Psoas muscle (tissue), 8 donors: ENCODE data around the gene RAPGEF4. TPM values are rescaled to one million over a fixed set of nuclear protein-coding genes. Genes with fewer than 3 reads are reported as not detected.
A peak's percentile ranks its signal among the peaks of the same experiment; 100 is the strongest.
"Not testable (repeated sequence)": the region's sequence is repeated elsewhere in the genome, so short reads cannot be mapped to it uniquely, and the experiment has no call there.

Experiments used
- ATAC-seq, 4 donors: fragments of 200-7000 bp; cut with Tn5 transposase; one replicate each; pipeline ENCODE4 v1.9.1; 2020; ENCODE audit warnings: moderate library complexity in 3 of 4, mild to moderate bottlenecking in 2 of 4
- DNase-seq, 2 donors: peaks; one replicate each; pipeline ENCODE4 v3.0.0-alpha.2; 2020
- H3K27ac ChIP-seq: fragments of 200-600 bp; one replicate; pipeline ENCODE4 v1.8.0; 2022
- H3K27me3 ChIP-seq, 3 donors: fragments of 200-600 bp in 1 of 3; one replicate each; pipeline versions ENCODE4 v1.6.1 to v1.8.0; 2013 to 2022; ENCODE audit warnings: low read length in 2 of 3, mild to moderate bottlenecking in 2 of 3, moderate library complexity in 1 of 3; ENCODE audit not compliant: insufficient read depth in 3 of 3
- H3K36me3 ChIP-seq, 2 donors: fragments of 200-600 bp in 1 of 2; one replicate each; pipeline versions ENCODE4 v1.6.1 to v1.8.0; 2013 to 2022; ENCODE audit warnings: low read depth in 1 of 2, mild to moderate bottlenecking in 1 of 2, moderate library complexity in 1 of 2; ENCODE audit not compliant: insufficient read depth in 1 of 2
- H3K4me1 ChIP-seq: fragments of 200-600 bp; one replicate; pipeline ENCODE4 v1.8.0; 2022
- H3K4me3 ChIP-seq: fragments of 200-600 bp; one replicate; pipeline ENCODE4 v1.8.0; 2022; ENCODE audit warnings: mild to moderate bottlenecking
- H3K9me3 ChIP-seq: fragments of 200-600 bp; one replicate; pipeline ENCODE4 v1.8.0; 2022
- whole genome bisulfite sequencing, 3 donors: extraction: QIAGEN DNeasy Blood & Tissue Kit; methylation state at CpG; one replicate each; pipeline versions ENCODE4 v1.1.6 to v1.1.7; 2013; 5-methylcytosine and 5-hydroxymethylcytosine counted together
- intact Hi-C, 2 donors: fragments of 100-400 bp; cut with DNase I; formaldehyde crosslinking; loops; one replicate each; pipeline versions ENCODE4 v1.11.0 to v1.14.2; 2022
- polyA plus RNA-seq, 3 donors: library from polyadenylated mRNA; stranded (reverse); fragments of 200-250 nt; gene quantifications; one replicate each; pipeline ENCODE4 v1.2.3, GENCODE V29; 2013
- total RNA-seq, 4 donors: library from RNA; stranded (reverse); fragmentation: NEBNext Ultra II Directional in 2 of 4; extraction: Animal tissue kit (Norgen Biotek cat#: 25700) in 2 of 4; gene quantifications; one replicate each; pipeline versions ENCODE4 v1.2.1 to v1.2.4, GENCODE V29; 2021 to 2023
- TF ChIP-seq, protein P1 (sequence below): fragments of 200-600 bp; IDR thresholded peaks from one replicate; pipeline ENCODE4 v1.8.0; 2022; ENCODE audit warnings: antibody characterized with exemption
- donor health status: healthy with polysubstance abuse.
- donor health status: DM: no; HTN: no; CAD: no; lungs with moderate emphysema.
- donor health status: Bipolar disorder and iron deficiency.
- donor health status: healthy.
- donor health status: DM: yes; HTN: yes; CAD: no.
- donor health status: DM: no; HTN: no; CAD: no.
- donor health status: DM: no; HTN: no; CAD: no.
- donor health status: DM: yes; HTN: yes; CAD: no.

RAPGEF4 gene
- total and polyA plus RNA-seq, 7 donors: 0.61 to 2.0 (median 0.92) TPM

DNA sequence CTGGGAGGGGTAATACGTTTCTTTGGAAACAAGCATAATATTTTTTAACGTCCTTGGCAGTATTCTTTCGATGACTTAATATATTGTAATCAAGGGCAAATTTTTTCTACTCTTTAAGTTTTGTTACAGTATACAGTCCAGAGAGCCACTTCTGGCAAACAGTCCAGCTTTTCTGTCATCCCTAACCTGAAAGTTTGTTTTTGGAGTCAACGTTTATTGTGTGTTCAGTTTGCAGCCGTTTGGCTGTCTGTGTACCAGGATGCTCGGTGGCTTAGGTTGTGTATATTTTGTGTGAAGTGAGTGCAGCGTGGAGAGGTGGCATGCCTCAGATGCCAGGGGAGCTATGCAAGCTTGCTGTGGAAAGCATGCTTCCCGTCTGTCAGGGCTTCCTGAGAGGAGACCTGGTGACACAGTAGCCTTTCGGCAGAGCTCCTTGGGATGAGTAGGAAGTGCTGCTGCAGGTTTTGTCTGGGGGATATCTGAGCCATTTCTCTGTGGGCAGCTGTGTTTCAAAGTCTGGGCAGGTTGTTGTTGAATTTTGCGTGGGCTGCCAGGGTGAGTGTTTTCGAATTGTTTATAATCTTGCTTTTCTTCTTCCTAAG, 354.7 kb downstream of the RAPGEF4 start:
- Histone ChIP-seq H3K36me3 (peaks cover 0 to 32% of the 10 kb centered on the region in 2 donors), H3K9me3 (no peaks in the 10 kb centered on the region), H3K27me3 (no peaks in the 10 kb centered on the region), H3K4me3 (peak overlapping the region; percentile 62), H3K27ac (peak overlapping the region; percentile 88), H3K4me1 (peaks cover 57% of the 10 kb centered on the region)
- WGBS, 3 donors: 20 to 21% (median 20%) methylated on average over 11 of the region's 11 CpGs
- intact Hi-C loops: loop anchor here (2.0 to 5.0 kb wide), 4 partner anchors 60 to 122 kb away; no protein-coding TSS in a partner anchor
- ATAC-seq (peak; percentile 67 to 81 (median 80)), DNase-seq (peak; percentile 27 to 51)
- TF ChIP-seq, protein P1, sequence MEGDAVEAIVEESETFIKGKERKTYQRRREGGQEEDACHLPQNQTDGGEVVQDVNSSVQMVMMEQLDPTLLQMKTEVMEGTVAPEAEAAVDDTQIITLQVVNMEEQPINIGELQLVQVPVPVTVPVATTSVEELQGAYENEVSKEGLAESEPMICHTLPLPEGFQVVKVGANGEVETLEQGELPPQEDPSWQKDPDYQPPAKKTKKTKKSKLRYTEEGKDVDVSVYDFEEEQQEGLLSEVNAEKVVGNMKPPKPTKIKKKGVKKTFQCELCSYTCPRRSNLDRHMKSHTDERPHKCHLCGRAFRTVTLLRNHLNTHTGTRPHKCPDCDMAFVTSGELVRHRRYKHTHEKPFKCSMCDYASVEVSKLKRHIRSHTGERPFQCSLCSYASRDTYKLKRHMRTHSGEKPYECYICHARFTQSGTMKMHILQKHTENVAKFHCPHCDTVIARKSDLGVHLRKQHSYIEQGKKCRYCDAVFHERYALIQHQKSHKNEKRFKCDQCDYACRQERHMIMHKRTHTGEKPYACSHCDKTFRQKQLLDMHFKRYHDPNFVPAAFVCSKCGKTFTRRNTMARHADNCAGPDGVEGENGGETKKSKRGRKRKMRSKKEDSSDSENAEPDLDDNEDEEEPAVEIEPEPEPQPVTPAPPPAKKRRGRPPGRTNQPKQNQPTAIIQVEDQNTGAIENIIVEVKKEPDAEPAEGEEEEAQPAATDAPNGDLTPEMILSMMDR: no peak

DNA sequence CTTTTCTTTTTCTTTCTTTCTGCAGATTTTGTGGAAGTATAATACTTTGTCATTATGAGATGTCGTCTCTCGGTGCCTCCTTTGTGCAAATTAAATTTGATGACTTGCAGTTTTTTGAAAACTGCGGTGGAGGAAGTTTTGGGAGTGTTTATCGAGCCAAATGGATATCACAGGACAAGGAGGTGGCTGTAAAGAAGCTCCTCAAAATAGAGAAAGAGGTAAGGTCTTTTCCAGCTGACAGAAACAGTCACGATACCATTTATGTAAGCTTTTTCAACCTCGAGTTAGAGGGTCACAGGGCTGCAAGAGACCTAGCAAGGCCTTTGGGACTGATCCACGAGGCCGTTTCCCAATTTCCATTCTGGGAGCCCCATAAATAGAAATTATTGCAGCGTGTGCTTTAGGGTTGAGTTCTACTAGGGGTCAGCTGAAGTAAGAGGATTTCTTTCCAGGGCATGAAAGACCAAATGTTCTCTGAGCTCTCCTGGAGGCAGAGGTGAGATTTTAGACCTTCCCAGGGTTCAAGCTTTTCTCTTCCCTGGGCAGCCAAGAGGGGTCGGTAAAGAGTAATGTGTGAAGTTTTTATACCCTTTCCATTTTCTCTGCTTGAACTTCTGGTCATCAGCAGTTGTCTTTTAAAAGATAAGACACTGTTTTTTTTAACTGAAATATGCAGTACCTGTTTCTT, 355.5 kb downstream of the RAPGEF4 start:
- ATAC-seq (peak; percentile 78 to 87 (median 86)), DNase-seq (peak; percentile 41 to 71)
- Histone ChIP-seq H3K4me3 (peak overlapping the region; percentile 62), H3K36me3 (peaks cover 0 to 40% of the 10 kb centered on the region in 2 donors), H3K4me1 (peaks cover 57% of the 10 kb centered on the region), H3K27ac (peak overlapping the region; percentile 88), H3K9me3 (no peaks in the 10 kb centered on the region), H3K27me3 (no peaks in the 10 kb centered on the region)
- WGBS, 3 donors: 18 to 27% (median 20%) methylated on average over 10 of the region's 10 CpGs
- intact Hi-C loops: loop anchor here (2.0 to 5.0 kb wide), 4 partner anchors 60 to 121 kb away; no protein-coding TSS in a partner anchor
- TF ChIP-seq, protein P1: peak; percentile 57

GRCh38 chr2:173091910-173092309, 356.3 kb downstream of the RAPGEF4 start:
- TF ChIP-seq, protein P1: no peak
- intact Hi-C loops: loop anchor here (2.0 to 5.0 kb wide), 4 partner anchors 60 to 120 kb away; no protein-coding TSS in a partner anchor
- WGBS, 3 donors: 41 to 58% (median 42%) methylated on average over 4 of the region's 4 CpGs

GRCh38 chr2:173092844-173093402, 357.3 kb downstream of the RAPGEF4 start:
- 61 to 67% (median 65%) methylated on average over 3 of the region's 3 CpGs for WGBS, 3 donors
- H3K27me3 ChIP-seq: no peaks in the 10 kb centered on the region
- H3K36me3 ChIP-seq: peaks cover 0 to 49% of the 10 kb centered on the region in 2 donors
- ATAC-seq (no peak), DNase-seq (no peak)
- peak overlapping the region; percentile 62 for H3K4me3 ChIP-seq
- peaks cover 54% of the 10 kb centered on the region for H3K4me1 ChIP-seq
- TF ChIP-seq, protein P1: no peak
- intact Hi-C loops: loop anchor here (5.0 kb wide), 2 partner anchors 59 to 119 kb away; no protein-coding TSS in a partner anchor
- H3K27ac ChIP-seq: peak overlapping the region; percentile 88
- H3K9me3 ChIP-seq: no peaks in the 10 kb centered on the region

More at GRCh38 chr2:173091910-173092309, 356.3 kb downstream of the RAPGEF4 start:
- H3K27me3 ChIP-seq: no peaks in the 10 kb centered on the region
- peak overlapping the region; percentile 62 for H3K4me3 ChIP-seq
- H3K9me3 ChIP-seq: no peaks in the 10 kb centered on the region
- H3K36me3 ChIP-seq: peaks cover 0 to 48% of the 10 kb centered on the region in 2 donors
- H3K4me1 ChIP-seq: peaks cover 55% of the 10 kb centered on the region
- H3K27ac ChIP-seq: peak overlapping the region; percentile 88
- DNase-seq (no peak), ATAC-seq (no peak)

GRCh38 chr2:173093617-173094016, 358.0 kb downstream of the RAPGEF4 start:
- Histone ChIP-seq H3K27ac (peak overlapping the region; percentile 88), H3K4me1 (peaks cover 52% of the 10 kb centered on the region), H3K36me3 (peaks cover 0 to 49% of the 10 kb centered on the region in 2 donors), H3K4me3 (peak overlapping the region; percentile 62)
- WGBS, 3 donors: 50 to 87% (median 72%) methylated on average over 2 of the region's 2 CpGs
- not testable (repeated sequence) for H3K9me3 ChIP-seq, ATAC-seq, DNase-seq, H3K27me3 ChIP-seq
- intact Hi-C loops: loop anchor here (5.0 kb wide), 2 partner anchors 59 to 119 kb away; no protein-coding TSS in a partner anchor
